K562 (cell line): ENCODE results near the gene GMDS. TPM values are rescaled to one million over a fixed set of nuclear protein-coding genes. Genes with fewer than 3 reads are reported as not detected.

ENCODE experiments used
- ATAC-seq: fragments of 200-7000 bp; cut with Tn5 transposase; 3 replicates; pipeline ENCODE4 v1.9.1; 2020; ENCODE audit warnings: moderate library complexity
- BruUV-seq: library from RNA; stranded (reverse); fragments of 400-500 nt; replicated peaks from 2 replicates; lab custom pipeline; 2021; lab: Mats Ljungman, UMichigan
- CTCF ChIA-PET: fragments of 300-600 bp; formaldehyde crosslinking; extraction: SDS; loops from one replicate; lab custom pipeline; 2021; ENCODE audit warnings: low intra/inter-chr PET ratio; lab: Yijun Ruan, JAX
- POLR2A ChIA-PET: fragments of 300-600, 350-650 bp; sonication (Branson Sonifier 250); formaldehyde crosslinking; extraction: SDS; loops from one replicate; lab custom pipeline; 2021; ENCODE audit warnings: antibody characterized with exemption, inconsistent platforms; lab: Yijun Ruan, JAX
- DNase-seq, 4 experiments: peaks; one replicate each; pipeline versions ENCODE4 v3.0.0 to v3.0.0-alpha.2; 2011 to 2018; ENCODE audit warnings: low spot score in 3 of 4, mixed read lengths in 3 of 4; ENCODE audit errors: extremely low read depth in 1 of 4
- FAIRE-seq: peaks from 2 replicates; lab custom pipeline; 2011; peaks lifted over from hg19 to GRCh38; lab: Jason Lieb, UNC
- H2AFZ ChIP-seq: 2 replicates; pipeline ENCODE4 v1.6.0; 2011; ENCODE audit warnings: low read depth, low read length, control low read depth, inconsistent platforms
- H3K27ac ChIP-seq: fragments of 200-600 bp; 3 replicates; pipeline ENCODE4 v1.8.0; 2011; ENCODE audit warnings: low read depth, mild to moderate bottlenecking, control low read depth, inconsistent platforms, low read length, moderate library complexity, mixed read lengths; ENCODE audit errors: extremely low read depth
- H3K27me3 ChIP-seq, 2 experiments: fragments of 300-600 bp in 1 of 2; 2 replicates in 1 of 2; 3 replicates in 1 of 2; pipeline versions ENCODE4 v1.6.0 to v1.8.0; 2011; ENCODE audit warnings: inconsistent platforms in 2 of 2, low read length in 2 of 2, mild to moderate bottlenecking in 1 of 2, mixed read lengths in 1 of 2, moderate library complexity in 1 of 2; ENCODE audit not compliant: control insufficient read depth in 2 of 2, insufficient read depth in 2 of 2
- H3K36me3 ChIP-seq: fragments of 300-600 bp; 3 replicates; pipeline ENCODE4 v1.8.0; 2011; ENCODE audit warnings: mild to moderate bottlenecking, low read length, inconsistent platforms; ENCODE audit not compliant: control insufficient read depth, insufficient read depth
- H3K4me1 ChIP-seq, 2 experiments: fragments of 200-600 bp in 1 of 2; replicated peaks in 1 of 2; 2 replicates in 1 of 2; 3 replicates in 1 of 2; pipeline versions ENCODE4 v1.5.1 to v1.8.0; 2011; ENCODE audit warnings: inconsistent platforms in 2 of 2, low read length in 2 of 2, mild to moderate bottlenecking in 1 of 2, mixed read lengths in 1 of 2, moderate library complexity in 1 of 2; ENCODE audit not compliant: control insufficient read depth in 2 of 2, insufficient read depth in 2 of 2
- H3K4me2 ChIP-seq: 2 replicates; pipeline ENCODE4 v1.6.1; 2011; ENCODE audit warnings: low read length, control low read depth, inconsistent platforms, mixed read lengths; ENCODE audit not compliant: insufficient read depth
- H3K4me3 ChIP-seq: fragments of 200-600 bp; sonication (generic), shearing (Covaris generic); 2 replicates; pipeline ENCODE4 v1.5.1; 2016; ENCODE audit warnings: control low read depth, inconsistent platforms
- H3K79me2 ChIP-seq: fragments of 200-600 bp; 3 replicates; pipeline ENCODE4 v1.8.0; 2011; ENCODE audit warnings: low read length, inconsistent platforms; ENCODE audit not compliant: control insufficient read depth, insufficient read depth
- H3K9ac ChIP-seq, 2 experiments: 2 replicates each; pipeline versions ENCODE4 v1.6.0 to v1.6.1; 2011; ENCODE audit warnings: low read depth in 2 of 2, low read length in 2 of 2, control low read depth in 1 of 2, inconsistent platforms in 1 of 2, mild to moderate bottlenecking in 1 of 2, mixed read lengths in 1 of 2; ENCODE audit not compliant: insufficient read depth in 1 of 2
- H3K9me1 ChIP-seq: one replicate; pipeline ENCODE4 v1.6.0; 2011; ENCODE audit warnings: inconsistent platforms, mild to moderate bottlenecking, low read length, moderate library complexity; ENCODE audit not compliant: control insufficient read depth, insufficient read depth
- H3K9me3 ChIP-seq: replicated peaks from 2 replicates; pipeline ENCODE4 v1.5.1; 2011; ENCODE audit warnings: low read depth, low read length, inconsistent platforms; ENCODE audit not compliant: control insufficient read depth, insufficient read depth
- H4K20me1 ChIP-seq: replicated peaks from 2 replicates; pipeline ENCODE4 v1.6.1; 2011; ENCODE audit warnings: low read length, inconsistent platforms, mixed read lengths; ENCODE audit not compliant: control insufficient read depth, insufficient read depth
- CCAR2 ChIP-seq: fragments of 200-400 bp; formaldehyde crosslinking; IDR thresholded peaks from 2 replicates; pipeline ENCODE4 v1.6.1; 2017; ENCODE audit warnings: mild to moderate bottlenecking, low read depth, low read length
- EP300 ChIP-seq: IDR thresholded peaks from 2 replicates; pipeline ENCODE4 v1.6.1; 2012; ENCODE audit warnings: low read length, improper control_type of control experiment
- GATAD2A ChIP-seq: fragments of 450-650 bp; IDR thresholded peaks from 2 replicates; pipeline ENCODE4 v1.6.1; 2017
- KAT8 ChIP-seq: fragments of 450-650 bp; IDR thresholded peaks from 2 replicates; pipeline ENCODE4 v1.6.1; 2016; ENCODE audit warnings: low read depth, mild to moderate bottlenecking
- MAFG ChIP-seq: fragments of 450-650 bp; conservative IDR thresholded peaks from 2 replicates; pipeline ENCODE4 v1.6.1; 2016; ENCODE audit warnings: missing genetic modification characterization, missing compliant biosample characterization
- MED1 ChIP-seq: sonication (generic); formaldehyde crosslinking; IDR thresholded peaks from 2 replicates; pipeline ENCODE4 v1.8.1; 2023; ENCODE audit warnings: missing genetic modification reagents, borderline replicate concordance
- RAD21 ChIP-seq, 2 experiments: fragments of 250-450 bp in 1 of 2; fragments of 450-650 bp in 1 of 2; sonication (Bioruptor Pico) in 1 of 2; formaldehyde crosslinking in 1 of 2; IDR thresholded peaks in 1 of 2; conservative IDR thresholded peaks in 1 of 2; 2 replicates each; pipeline versions ENCODE4 v1.4.0 to v1.8.0; 2020 to 2022; ENCODE audit warnings: mild to moderate bottlenecking in 2 of 2, moderate library complexity in 1 of 2
- RBM15 ChIP-seq: fragments of 200-400 bp; formaldehyde crosslinking; IDR thresholded peaks from 2 replicates; pipeline ENCODE4 v1.6.1; 2018; ENCODE audit warnings: mild to moderate bottlenecking, low read length, moderate library complexity; ENCODE audit not compliant: insufficient read depth
- RBM34 ChIP-seq: fragments of 200-400 bp; formaldehyde crosslinking; IDR thresholded peaks from 2 replicates; pipeline ENCODE4 v1.6.1; 2018; ENCODE audit warnings: low read length, borderline replicate concordance; ENCODE audit not compliant: insufficient read depth
- SOX6 ChIP-seq: fragments of 450-650 bp; IDR thresholded peaks from 2 replicates; pipeline ENCODE4 v1.6.1; 2014; ENCODE audit warnings: mild to moderate bottlenecking
- TAF1 ChIP-seq: IDR thresholded peaks from 2 replicates; pipeline ENCODE4 v1.6.1; 2011; ENCODE audit warnings: mild to moderate bottlenecking, low read length, moderate library complexity; ENCODE audit not compliant: insufficient read depth, control insufficient read depth, severe bottlenecking; ENCODE audit errors: extremely low read depth
- ZKSCAN3 ChIP-seq: fragments of 250-450 bp; sonication (Bioruptor Pico); IDR thresholded peaks from 2 replicates; pipeline ENCODE4 v1.4.0; 2020
- ZNF311 ChIP-seq: fragments of 250-450 bp; sonication (Bioruptor Pico); IDR thresholded peaks from 2 replicates; pipeline ENCODE4 v1.4.0; 2020; ENCODE audit warnings: mild to moderate bottlenecking, moderate library complexity
- WGBS: fragments of 100-300 bp; shearing (Covaris generic); methylation state at CpG from one replicate; pipeline ENCODE4 v1.1.6; 2016; ENCODE audit warnings: low coverage, mixed read lengths; ENCODE audit not compliant: insufficient coverage; ENCODE audit errors: missing lambda C conversion rate; 5-methylcytosine and 5-hydroxymethylcytosine counted together
- in situ Hi-C: fragments of 300-500 bp; cut with MboI; formaldehyde crosslinking; loops from 4 replicates; pipeline ENCODE4 v1.15.0; 2018; ENCODE audit warnings: inconsistent platforms, mixed read lengths
- intact Hi-C: fragments of 100-400 bp; cut with micrococcal nuclease; formaldehyde crosslinking; loops from 2 replicates; pipeline ENCODE4 v1.14.2; 2022
- polyA plus RNA-seq, 8 experiments: library from polyadenylated mRNA; depleted of rRNA in 4 of 8; stranded (reverse) in 5 of 8; unstranded in 3 of 8; fragments of >200 nt; fragmentation: Nextera tagmentation in 2 of 8; fragmentation: Illumina TruSeq in 1 of 8; extraction: Ambion mirVana in 2 of 8; extraction: Trizol in 1 of 8; gene quantifications; 2 replicates each; pipeline versions ENCODE4 v1.2.1 to v1.2.3, GENCODE V29; 2011 to 2014; ENCODE audit warnings: inconsistent platforms in 1 of 8, missing spikeins in 1 of 8
- total RNA-seq, 7 experiments: library from RNA; depleted of rRNA in 6 of 7; stranded (reverse); fragments of >200 nt in 6 of 7; fragmentation: Illumina TruSeq in 2 of 7; extraction: Trizol in 2 of 7; gene quantifications; 2 replicates each; pipeline versions ENCODE4 v1.2.1 to v1.2.3, GENCODE V29; 2011 to 2021; ENCODE audit warnings: low replicate concordance in 1 of 7

GMDS gene
- total and polyA plus RNA-seq, 9 of the 15 experiments (the other 6 are each of a cell fraction or from before 2014, with no cell fraction given), result 0.48 to 31.8 (median 13.4) TPM

- Histone ChIP-seq H3K9me1 (no peaks in the 10 kb centered on the region), H3K27me3 (no peaks in the 10 kb centered on the region), H3K4me3 (no peak overlapping the region), H3K36me3 (no peaks in the 10 kb centered on the region), H3K79me2 (no peaks in the 10 kb centered on the region), H3K4me1 (no peaks in the 10 kb centered on the region), H4K20me1 (no peaks in the 10 kb centered on the region), H3K9ac (no peak overlapping the region), H3K9me3 (no peaks in the 10 kb centered on the region), H3K27ac (no peak overlapping the region), H2AFZ (no peak overlapping the region), H3K4me2 (no peak overlapping the region)
- ChIA-PET CTCF (no interaction called here), POLR2A (interaction anchor here (1.0 kb wide), 1 partner anchor 12 kb away, joined by 4 read pairs; no protein-coding TSS in a partner anchor)
- BruUV-seq, result no TSS peak
- intact Hi-C loops (no loop called here), in situ Hi-C loops (no loop called here)
- TF ChIP-seq RBM34 (no peak), SOX6 (no peak), GATAD2A (no peak), MAFG (tag) (no peak), ZKSCAN3 (CRISPR knock-in tag) (no peak), KAT8 (no peak), RBM15 (no peak), RAD21 (CRISPR knock-in tag; conservative IDR thresholded peaks at IDR 0.05 in 1 of 2, IDR thresholded peaks at IDR 0.05 in 1 of 2) (no peak), ZNF311 (CRISPR knock-in tag) (no peak), CCAR2 (no peak), TAF1 (no peak), MED1 (CRISPR knock-in tag) (no peak), EP300 (no peak)
- no peak for FAIRE-seq
- DNase-seq, result no peak
- WGBS, result 6% methylated on average over 3 of the region's 3 CpGs
- ATAC-seq, result no peak
Observed at GRCh38 chr6:2004888-2005287, 240.5 kb downstream of the GMDS start.
